Glutamatergic neuron (in vitro differentiated cells): ENCODE measurements around the gene PLK5. TPM values are rescaled to one million over a fixed set of nuclear protein-coding genes. Genes with fewer than 3 reads are reported as not detected.

Experiments used
- DNase-seq: peaks from one replicate; pipeline ENCODE4 v3.0.0; 2022
- H3K27ac Mint-ChIP-seq: one replicate; pipeline ENCODE4 v1.8.0; 2020; ENCODE audit warnings: mild to moderate bottlenecking, mixed read lengths, inconsistent platforms; ENCODE audit not compliant: unreplicated experiment
- H3K27me3 Mint-ChIP-seq: one replicate; pipeline ENCODE4 v1.8.0; 2020; ENCODE audit warnings: mild to moderate bottlenecking, moderate library complexity, mixed read lengths, inconsistent platforms; ENCODE audit not compliant: unreplicated experiment
- H3K36me3 Mint-ChIP-seq: one replicate; pipeline ENCODE4 v1.8.0; 2020; ENCODE audit warnings: mild to moderate bottlenecking, mixed read lengths, inconsistent platforms; ENCODE audit not compliant: unreplicated experiment
- H3K4me1 Mint-ChIP-seq: one replicate; pipeline ENCODE4 v1.8.0; 2020; ENCODE audit warnings: mild to moderate bottlenecking, low read depth, mixed read lengths, inconsistent platforms; ENCODE audit not compliant: unreplicated experiment
- H3K4me3 Mint-ChIP-seq: one replicate; pipeline ENCODE4 v1.8.0; 2020; ENCODE audit warnings: mild to moderate bottlenecking, mixed read lengths, inconsistent platforms; ENCODE audit not compliant: unreplicated experiment
- H3K9me3 Mint-ChIP-seq: one replicate; pipeline ENCODE4 v1.8.0; 2020; ENCODE audit warnings: mild to moderate bottlenecking, moderate library complexity, mixed read lengths, inconsistent platforms; ENCODE audit not compliant: unreplicated experiment
- total RNA-seq: library from RNA; stranded (reverse); fragmentation: NEBNext Ultra II Directional; extraction: Animal tissue kit (Norgen Biotek cat#: 25700); gene quantifications from one replicate; pipeline ENCODE4 v1.2.1, GENCODE V29; 2021; ENCODE audit not compliant: unreplicated experiment
- TF ChIP-seq, protein P1 (sequence below): fragments of 200-600 bp; sonication (generic); IDR thresholded peaks from one replicate; pipeline ENCODE4 v1.5.0; 2021; ENCODE audit not compliant: partially characterized antibody, unreplicated experiment

PLK5 gene
- total RNA-seq, 1 donor from 2014 or later = 0.69 TPM

DNA sequence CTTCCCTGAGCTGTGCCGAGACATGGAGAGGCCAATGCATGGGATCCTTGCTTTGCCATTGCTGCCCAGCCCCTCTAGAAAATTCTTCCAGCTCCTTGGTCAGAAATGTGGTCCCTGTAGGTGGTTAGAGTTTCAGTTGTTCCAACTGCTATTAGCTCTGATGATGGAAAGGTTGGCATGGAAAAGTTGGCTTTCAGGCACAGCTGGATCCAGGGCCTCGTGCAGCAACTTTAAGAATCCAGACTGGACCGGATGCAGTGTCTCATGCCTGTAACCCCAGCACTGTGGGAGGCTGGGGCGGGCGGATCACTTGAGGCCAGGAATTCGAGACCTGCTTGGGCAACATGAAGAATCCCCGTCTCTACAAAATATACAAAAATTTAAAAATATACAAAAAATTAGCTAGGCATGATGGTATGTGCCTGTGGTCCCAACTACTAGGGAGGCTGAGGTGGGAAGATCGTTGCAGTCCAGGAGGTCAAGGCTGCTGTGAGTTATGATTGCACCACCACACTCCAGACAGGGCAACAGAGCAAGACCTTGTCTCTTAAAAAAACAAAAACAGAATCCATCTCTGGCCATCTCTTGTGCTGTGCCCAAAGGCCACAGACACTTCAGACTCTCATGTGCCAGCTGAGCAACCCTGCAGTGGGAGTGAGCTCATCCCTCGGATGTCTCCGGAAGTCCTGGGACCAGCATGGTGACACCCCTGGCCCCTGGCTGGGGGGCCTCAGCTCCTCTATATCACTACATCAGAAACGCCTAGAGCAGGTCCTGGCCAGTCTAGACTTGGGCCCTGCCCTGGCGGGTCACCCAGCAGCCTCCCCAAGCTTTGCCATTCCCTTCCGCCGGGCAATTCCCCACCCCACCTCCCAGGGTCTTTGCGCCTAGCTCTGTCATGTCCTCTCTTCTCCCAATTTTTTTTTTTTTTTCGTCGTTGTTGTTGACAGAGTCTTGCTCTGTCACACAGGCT lies 27.5 kb downstream of the PLK5 start:
- no peak overlapping the region for H3K27ac Mint-ChIP-seq
- TF ChIP-seq, protein P1, sequence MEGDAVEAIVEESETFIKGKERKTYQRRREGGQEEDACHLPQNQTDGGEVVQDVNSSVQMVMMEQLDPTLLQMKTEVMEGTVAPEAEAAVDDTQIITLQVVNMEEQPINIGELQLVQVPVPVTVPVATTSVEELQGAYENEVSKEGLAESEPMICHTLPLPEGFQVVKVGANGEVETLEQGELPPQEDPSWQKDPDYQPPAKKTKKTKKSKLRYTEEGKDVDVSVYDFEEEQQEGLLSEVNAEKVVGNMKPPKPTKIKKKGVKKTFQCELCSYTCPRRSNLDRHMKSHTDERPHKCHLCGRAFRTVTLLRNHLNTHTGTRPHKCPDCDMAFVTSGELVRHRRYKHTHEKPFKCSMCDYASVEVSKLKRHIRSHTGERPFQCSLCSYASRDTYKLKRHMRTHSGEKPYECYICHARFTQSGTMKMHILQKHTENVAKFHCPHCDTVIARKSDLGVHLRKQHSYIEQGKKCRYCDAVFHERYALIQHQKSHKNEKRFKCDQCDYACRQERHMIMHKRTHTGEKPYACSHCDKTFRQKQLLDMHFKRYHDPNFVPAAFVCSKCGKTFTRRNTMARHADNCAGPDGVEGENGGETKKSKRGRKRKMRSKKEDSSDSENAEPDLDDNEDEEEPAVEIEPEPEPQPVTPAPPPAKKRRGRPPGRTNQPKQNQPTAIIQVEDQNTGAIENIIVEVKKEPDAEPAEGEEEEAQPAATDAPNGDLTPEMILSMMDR = no peak
- no peaks in the 10 kb centered on the region for H3K4me1 Mint-ChIP-seq
- peaks cover 8% of the 10 kb centered on the region for H3K9me3 Mint-ChIP-seq
- no peak for DNase-seq
- H3K4me3 Mint-ChIP-seq = no peak overlapping the region
- peaks cover 2% of the 10 kb centered on the region for H3K27me3 Mint-ChIP-seq
- H3K36me3 Mint-ChIP-seq = no peaks in the 10 kb centered on the region

DNA sequence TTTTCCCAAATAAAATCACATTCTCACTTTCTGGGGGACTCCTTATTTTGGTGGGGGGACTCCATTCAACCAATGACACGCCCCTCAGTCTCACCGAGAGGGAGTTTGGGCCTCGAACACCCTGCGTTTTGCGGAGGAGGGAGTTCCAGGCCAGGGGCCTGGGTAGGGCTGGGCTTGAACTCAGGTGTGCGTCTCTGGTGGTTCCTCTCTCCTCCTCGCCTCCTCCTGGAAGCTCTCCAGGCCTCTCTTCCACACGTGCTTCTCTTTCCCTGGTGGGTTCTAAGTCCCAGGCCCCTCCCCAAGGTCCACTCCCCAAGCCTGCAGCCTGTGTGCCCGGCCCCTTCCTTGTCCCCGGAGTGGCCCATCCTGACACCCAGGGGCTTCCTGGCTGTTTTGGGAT lies 29.5 kb downstream of the PLK5 start:
- peaks cover 4% of the 10 kb centered on the region for H3K27me3 Mint-ChIP-seq

DNA sequence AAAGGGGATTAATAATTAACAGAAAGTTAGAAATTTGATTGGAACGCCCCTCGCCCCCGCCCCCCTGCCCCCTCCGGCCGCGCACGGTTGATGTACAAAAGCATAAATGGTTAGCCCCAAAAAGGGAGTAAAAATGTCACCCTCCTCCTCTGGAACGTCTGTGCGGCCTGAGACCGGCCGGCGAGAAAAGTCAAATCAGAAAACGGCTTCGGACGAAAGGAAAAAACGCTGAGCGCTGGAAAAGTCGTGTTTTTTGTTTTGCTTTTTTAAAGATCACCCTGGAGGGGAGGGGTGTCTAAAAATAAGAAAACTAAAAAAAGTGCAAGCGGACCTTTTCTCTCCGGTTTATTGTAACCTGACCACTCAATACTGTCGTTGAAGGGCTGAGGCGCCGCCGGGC lies 31.1 kb downstream of the PLK5 start:
- H3K9me3 Mint-ChIP-seq = peaks cover 11% of the 10 kb centered on the region
- H3K36me3 Mint-ChIP-seq = no peaks in the 10 kb centered on the region
- no peak for DNase-seq
- peaks cover 2% of the 10 kb centered on the region for H3K4me1 Mint-ChIP-seq
- peaks cover 4% of the 10 kb centered on the region for H3K27me3 Mint-ChIP-seq
- peak overlapping the region; percentile 48 for H3K27ac Mint-ChIP-seq
- TF ChIP-seq, protein P1 = no peak
- no peak overlapping the region for H3K4me3 Mint-ChIP-seq

More for the DNA sequence above, 29.5 kb downstream of the PLK5 start:
- Mint-ChIP-seq H3K9me3 (peaks cover 11% of the 10 kb centered on the region), H3K27ac (no peak overlapping the region), H3K4me1 (no peaks in the 10 kb centered on the region), H3K36me3 (no peaks in the 10 kb centered on the region), H3K4me3 (no peak overlapping the region)
- TF ChIP-seq, protein P1 = no peak
- DNase-seq = no peak

DNA sequence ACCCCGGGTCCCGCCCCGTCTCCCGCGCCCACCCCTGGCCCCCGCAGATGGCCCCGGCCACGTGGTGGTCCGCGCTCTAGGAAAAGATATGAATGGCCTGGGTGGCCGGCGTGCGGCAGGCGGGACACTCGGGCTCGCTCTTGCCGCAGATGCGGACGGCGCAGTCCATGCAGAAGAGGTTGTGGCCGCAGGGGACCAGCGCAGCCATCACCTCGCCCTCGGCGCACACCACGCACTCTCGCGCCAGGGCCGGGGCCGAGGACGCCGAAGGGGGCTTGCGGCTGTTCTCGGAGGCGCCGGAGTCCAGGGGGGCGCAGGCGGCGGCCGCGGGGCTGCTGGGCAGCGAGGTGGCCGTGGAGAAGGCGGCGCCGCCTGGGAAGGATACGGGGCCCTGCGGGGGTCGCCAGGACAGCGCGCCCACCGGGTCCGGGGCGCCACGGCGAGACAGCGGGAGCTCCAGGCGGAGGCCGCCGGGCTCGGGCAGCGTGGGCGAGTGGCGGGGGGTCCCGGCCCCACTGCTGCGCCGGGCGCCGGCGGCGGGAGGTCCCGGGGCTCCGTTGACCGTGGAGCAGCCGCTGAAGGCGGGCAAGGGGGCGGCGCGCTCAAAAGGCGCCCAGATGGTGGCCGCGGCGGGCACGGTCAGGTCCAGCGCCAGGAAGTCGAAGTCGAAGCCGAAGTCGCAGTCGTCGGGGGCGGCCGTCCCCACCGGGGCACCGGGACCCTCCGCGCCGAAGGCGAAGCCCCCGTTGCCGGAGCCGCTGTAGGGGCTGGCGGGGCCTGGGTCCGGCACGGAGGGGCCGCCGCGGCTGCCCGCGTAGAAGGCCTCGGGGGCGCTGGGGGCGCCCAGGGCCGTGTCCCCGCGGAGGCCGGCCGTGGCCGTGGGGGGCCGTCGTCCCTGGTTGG lies 31.9 kb downstream of the PLK5 start:
- no peak for DNase-seq
- no peak overlapping the region for H3K4me3 Mint-ChIP-seq
- H3K36me3 Mint-ChIP-seq = no peaks in the 10 kb centered on the region
- H3K4me1 Mint-ChIP-seq = peaks cover 5% of the 10 kb centered on the region
- TF ChIP-seq, protein P1 = no peak
- no peak overlapping the region for H3K27ac Mint-ChIP-seq
- H3K9me3 Mint-ChIP-seq = peaks cover 13% of the 10 kb centered on the region
- H3K27me3 Mint-ChIP-seq = peaks cover 4% of the 10 kb centered on the region
